ENCODE results near the gene ZCWPW2.

Gene ZCWPW2

DNA sequence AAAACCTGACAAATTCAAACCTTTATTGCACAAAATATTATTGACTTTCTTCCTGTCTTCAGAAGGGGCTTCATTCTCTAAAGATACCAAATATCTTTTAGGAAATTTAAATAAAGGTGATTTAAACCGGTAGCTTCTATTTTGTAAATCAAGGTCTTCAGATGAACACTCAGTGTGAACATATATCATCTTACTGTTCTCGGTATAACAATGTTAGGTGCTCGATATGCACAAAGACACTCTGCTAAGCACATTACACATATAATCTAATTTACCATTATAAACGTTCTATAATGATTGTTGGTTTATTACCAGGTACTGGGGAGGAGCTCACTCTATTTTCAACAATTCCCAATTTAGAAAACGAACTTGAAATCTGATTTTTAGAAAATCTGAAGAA is 225.5 kb downstream of the ZCWPW2 start:
- DNase-seq (ENCODE audit: low read depth in 1 of 2, low spot score in 1 of 2): no peak

DNA sequence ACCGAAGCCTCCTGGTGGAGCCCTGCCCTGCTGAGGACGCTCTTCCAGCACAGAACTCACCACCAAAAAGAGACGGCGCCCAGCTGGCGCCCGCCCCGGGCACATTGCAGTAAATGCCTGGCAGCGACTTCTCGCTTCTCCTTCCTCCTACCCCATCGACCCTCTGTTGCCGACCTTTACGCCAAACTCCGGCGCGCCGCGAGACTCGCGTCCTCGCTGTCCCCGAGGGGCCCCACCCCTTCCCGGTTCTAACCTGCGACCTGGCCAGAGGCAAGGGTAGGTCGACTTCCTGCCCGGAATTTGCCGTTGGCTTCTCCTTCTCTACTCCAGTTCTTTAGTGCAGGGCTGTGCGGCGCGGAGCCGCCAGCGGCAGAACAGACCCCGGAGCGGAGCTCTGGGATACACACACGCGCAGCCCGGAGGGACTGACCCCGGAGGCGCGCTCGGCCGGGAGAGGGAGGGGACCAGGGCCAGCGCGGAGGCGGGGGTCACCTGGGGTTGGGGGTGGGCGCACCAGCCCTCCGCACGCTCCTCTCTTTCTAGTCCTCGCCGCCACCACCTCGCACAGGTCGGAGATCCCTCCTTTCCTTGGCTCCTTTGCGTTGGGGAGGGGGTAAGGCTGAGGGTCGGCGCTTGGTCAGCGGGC is 226.7 kb downstream of the ZCWPW2 start:
- DNase-seq (ENCODE audit: low read depth in 1 of 2, low spot score in 1 of 2): no peak

Data from activated T-helper 1 cell treated with anti-CD3 and anti-CD28 coated beads, Interleukin-2, amount 50 U/mL, for 16 hours (primary cell).